Psoas muscle (tissue), 8 donors: ENCODE data around the gene IL1RAPL1. TPM values are rescaled to one million over a fixed set of nuclear protein-coding genes. Genes with fewer than 3 reads are reported as not detected.

ENCODE experiments used
- ATAC-seq, 4 donors: fragments of 200-7000 bp; cut with Tn5 transposase; one replicate each; pipeline ENCODE4 v1.9.1; 2020; ENCODE audit warnings: moderate library complexity in 3 of 4, mild to moderate bottlenecking in 2 of 4
- DNase-seq, 2 donors: peaks; one replicate each; pipeline ENCODE4 v3.0.0-alpha.2; 2020
- H3K27ac ChIP-seq: fragments of 200-600 bp; one replicate; pipeline ENCODE4 v1.8.0; 2022
- H3K27me3 ChIP-seq, 3 donors: fragments of 200-600 bp in 1 of 3; one replicate each; pipeline versions ENCODE4 v1.6.1 to v1.8.0; 2013 to 2022; ENCODE audit warnings: low read length in 2 of 3, mild to moderate bottlenecking in 2 of 3, moderate library complexity in 1 of 3; ENCODE audit not compliant: insufficient read depth in 3 of 3
- H3K36me3 ChIP-seq, 2 donors: fragments of 200-600 bp in 1 of 2; one replicate each; pipeline versions ENCODE4 v1.6.1 to v1.8.0; 2013 to 2022; ENCODE audit warnings: low read depth in 1 of 2, mild to moderate bottlenecking in 1 of 2, moderate library complexity in 1 of 2; ENCODE audit not compliant: insufficient read depth in 1 of 2
- H3K4me1 ChIP-seq: fragments of 200-600 bp; one replicate; pipeline ENCODE4 v1.8.0; 2022
- H3K4me3 ChIP-seq: fragments of 200-600 bp; one replicate; pipeline ENCODE4 v1.8.0; 2022; ENCODE audit warnings: mild to moderate bottlenecking
- H3K9me3 ChIP-seq: fragments of 200-600 bp; one replicate; pipeline ENCODE4 v1.8.0; 2022
- whole genome bisulfite sequencing, 3 donors: extraction: QIAGEN DNeasy Blood & Tissue Kit; methylation state at CpG; one replicate each; pipeline versions ENCODE4 v1.1.6 to v1.1.7; 2013; 5-methylcytosine and 5-hydroxymethylcytosine counted together
- intact Hi-C, 2 donors: fragments of 100-400 bp; cut with DNase I; formaldehyde crosslinking; loops; one replicate each; pipeline versions ENCODE4 v1.11.0 to v1.14.2; 2022
- polyA plus RNA-seq, 3 donors: library from polyadenylated mRNA; stranded (reverse); fragments of 200-250 nt; gene quantifications; one replicate each; pipeline ENCODE4 v1.2.3, GENCODE V29; 2013
- total RNA-seq, 4 donors: library from RNA; stranded (reverse); fragmentation: NEBNext Ultra II Directional in 2 of 4; extraction: Animal tissue kit (Norgen Biotek cat#: 25700) in 2 of 4; gene quantifications; one replicate each; pipeline versions ENCODE4 v1.2.1 to v1.2.4, GENCODE V29; 2021 to 2023
- TF ChIP-seq, protein P1 (sequence below): fragments of 200-600 bp; IDR thresholded peaks from one replicate; pipeline ENCODE4 v1.8.0; 2022; ENCODE audit warnings: antibody characterized with exemption
- donor health status: healthy with polysubstance abuse.
- donor health status: DM: no; HTN: no; CAD: no; lungs with moderate emphysema.
- donor health status: Bipolar disorder and iron deficiency.
- donor health status: healthy.
- donor health status: DM: yes; HTN: yes; CAD: no.
- donor health status: DM: no; HTN: no; CAD: no.
- donor health status: DM: no; HTN: no; CAD: no.
- donor health status: DM: yes; HTN: yes; CAD: no.

Gene IL1RAPL1
- total and polyA plus RNA-seq, 7 donors, result 0.04 to 0.50 (median 0.19) TPM; not detected in 1

DNA sequence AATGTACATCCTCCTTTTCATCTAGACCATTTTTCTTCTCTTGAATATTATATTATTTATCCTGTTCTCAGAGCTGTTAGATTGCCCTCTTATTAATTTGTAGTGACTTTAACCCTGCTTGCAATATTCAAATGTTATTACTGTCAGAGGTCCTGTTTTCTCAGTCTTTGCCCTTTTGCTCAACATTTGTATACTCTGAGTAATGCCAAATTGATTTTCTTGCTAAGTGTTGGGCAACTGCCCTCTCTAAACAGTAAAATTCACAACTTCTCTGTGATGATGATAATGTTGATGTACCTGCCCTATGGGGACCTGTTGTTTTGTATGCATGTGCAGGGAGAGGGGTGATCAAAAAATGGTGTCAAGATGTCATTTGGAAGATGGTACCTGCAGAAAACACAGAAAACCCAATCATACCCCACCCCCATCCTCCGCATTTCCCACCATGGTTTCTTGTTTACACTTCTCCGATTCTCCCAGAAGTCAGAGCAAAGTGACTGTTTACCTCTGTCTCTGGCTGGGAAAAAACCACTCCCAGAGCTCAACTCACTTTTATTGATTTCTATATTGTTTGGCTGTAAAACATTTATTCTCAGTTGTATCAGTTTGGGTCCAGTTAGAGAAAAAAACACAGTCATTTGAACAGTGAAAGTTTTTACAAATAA, 694.0 kb downstream of the IL1RAPL1 start:
- no peak overlapping the region for H3K4me3 ChIP-seq
- H3K36me3 ChIP-seq, result no peaks in the 10 kb centered on the region
- H3K27ac ChIP-seq, result no peak overlapping the region
- H3K27me3 ChIP-seq, result no peaks in the 10 kb centered on the region
- no peaks in the 10 kb centered on the region for H3K4me1 ChIP-seq
- 85 to 100% (median 86%) methylated on average over 2 of the region's 2 CpGs for WGBS, 3 donors
- intact Hi-C loops, result no loop called here
- TF ChIP-seq, protein P1, sequence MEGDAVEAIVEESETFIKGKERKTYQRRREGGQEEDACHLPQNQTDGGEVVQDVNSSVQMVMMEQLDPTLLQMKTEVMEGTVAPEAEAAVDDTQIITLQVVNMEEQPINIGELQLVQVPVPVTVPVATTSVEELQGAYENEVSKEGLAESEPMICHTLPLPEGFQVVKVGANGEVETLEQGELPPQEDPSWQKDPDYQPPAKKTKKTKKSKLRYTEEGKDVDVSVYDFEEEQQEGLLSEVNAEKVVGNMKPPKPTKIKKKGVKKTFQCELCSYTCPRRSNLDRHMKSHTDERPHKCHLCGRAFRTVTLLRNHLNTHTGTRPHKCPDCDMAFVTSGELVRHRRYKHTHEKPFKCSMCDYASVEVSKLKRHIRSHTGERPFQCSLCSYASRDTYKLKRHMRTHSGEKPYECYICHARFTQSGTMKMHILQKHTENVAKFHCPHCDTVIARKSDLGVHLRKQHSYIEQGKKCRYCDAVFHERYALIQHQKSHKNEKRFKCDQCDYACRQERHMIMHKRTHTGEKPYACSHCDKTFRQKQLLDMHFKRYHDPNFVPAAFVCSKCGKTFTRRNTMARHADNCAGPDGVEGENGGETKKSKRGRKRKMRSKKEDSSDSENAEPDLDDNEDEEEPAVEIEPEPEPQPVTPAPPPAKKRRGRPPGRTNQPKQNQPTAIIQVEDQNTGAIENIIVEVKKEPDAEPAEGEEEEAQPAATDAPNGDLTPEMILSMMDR, result no peak
- ATAC-seq, result no peak
- no peaks in the 10 kb centered on the region for H3K9me3 ChIP-seq
- no peak for DNase-seq

DNA sequence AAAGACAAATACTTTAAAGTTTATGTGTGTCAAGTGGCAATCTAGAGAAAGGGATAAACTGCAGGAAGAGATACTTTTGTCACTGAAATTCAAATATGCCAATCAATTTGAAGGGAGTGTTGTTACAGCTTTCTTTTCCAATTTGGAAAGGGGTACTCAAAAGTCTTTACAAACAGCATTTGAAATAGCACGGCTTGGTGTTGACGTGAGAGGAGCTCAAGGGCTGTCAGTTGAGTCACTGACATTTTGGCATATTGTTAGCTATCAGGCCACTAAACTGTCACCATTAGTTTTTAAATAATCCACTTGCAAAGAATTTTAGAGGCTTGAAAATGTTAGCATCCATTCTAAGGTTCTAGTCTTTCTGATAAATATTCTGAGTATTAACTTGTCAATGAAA, 698.4 kb downstream of the IL1RAPL1 start:
- TF ChIP-seq, protein P1, result no peak
- Histone ChIP-seq H3K4me1 (no peaks in the 10 kb centered on the region), H3K36me3 (no peaks in the 10 kb centered on the region), H3K27ac (no peak overlapping the region), H3K4me3 (no peak overlapping the region), H3K9me3 (no peaks in the 10 kb centered on the region), H3K27me3 (no peaks in the 10 kb centered on the region)
- WGBS, 3 donors, result 64 to 89% (median 86%) methylated on average over 2 of the region's 2 CpGs
- intact Hi-C loops, result no loop called here
- no peak for DNase-seq
- ATAC-seq, result no peak

DNA sequence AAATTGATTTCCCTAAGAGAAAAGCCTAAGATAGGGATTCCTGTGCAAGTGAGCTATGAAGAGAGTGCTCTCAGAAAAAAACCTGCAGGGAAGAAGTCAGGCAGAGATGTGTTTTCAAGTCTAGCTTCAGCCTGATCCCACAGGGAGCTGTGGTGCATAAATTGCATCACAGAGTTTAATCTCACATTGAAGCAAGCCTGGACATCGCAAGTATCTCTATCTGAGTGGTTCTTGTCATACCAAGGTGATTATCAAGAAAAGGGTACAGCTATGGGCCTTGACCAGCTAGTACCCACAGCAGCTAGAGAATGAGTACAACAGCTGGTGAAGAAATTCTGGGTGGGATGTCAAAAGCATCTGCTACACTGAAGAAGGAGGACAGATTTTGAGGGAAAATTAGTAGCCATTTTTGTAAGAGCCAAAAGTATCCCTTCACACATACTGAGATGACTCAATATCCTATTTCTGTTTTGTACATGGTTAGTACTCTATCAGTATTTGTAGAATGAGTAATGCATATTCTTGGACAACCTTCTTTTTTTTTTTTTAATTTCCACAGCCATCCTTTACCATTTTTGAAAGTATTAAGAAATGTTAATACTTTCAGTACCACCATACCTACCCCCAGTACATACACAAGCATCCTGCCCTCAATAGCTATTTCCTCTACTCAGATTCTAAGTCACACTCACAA, 708.9 kb downstream of the IL1RAPL1 start:
- H3K4me1 ChIP-seq, result no peaks in the 10 kb centered on the region
- no peaks in the 10 kb centered on the region for H3K36me3 ChIP-seq
- no peaks in the 10 kb centered on the region for H3K27me3 ChIP-seq
- TF ChIP-seq, protein P1, result no peak
- H3K4me3 ChIP-seq, result no peak overlapping the region
- DNase-seq (no peak), ATAC-seq (no peak)
- intact Hi-C loops, result no loop called here
- no peaks in the 10 kb centered on the region for H3K9me3 ChIP-seq
- no peak overlapping the region for H3K27ac ChIP-seq
- WGBS, 3 donors, result 60 to 76% (median 74%) methylated on average over 1 of the region's 1 CpG

DNA sequence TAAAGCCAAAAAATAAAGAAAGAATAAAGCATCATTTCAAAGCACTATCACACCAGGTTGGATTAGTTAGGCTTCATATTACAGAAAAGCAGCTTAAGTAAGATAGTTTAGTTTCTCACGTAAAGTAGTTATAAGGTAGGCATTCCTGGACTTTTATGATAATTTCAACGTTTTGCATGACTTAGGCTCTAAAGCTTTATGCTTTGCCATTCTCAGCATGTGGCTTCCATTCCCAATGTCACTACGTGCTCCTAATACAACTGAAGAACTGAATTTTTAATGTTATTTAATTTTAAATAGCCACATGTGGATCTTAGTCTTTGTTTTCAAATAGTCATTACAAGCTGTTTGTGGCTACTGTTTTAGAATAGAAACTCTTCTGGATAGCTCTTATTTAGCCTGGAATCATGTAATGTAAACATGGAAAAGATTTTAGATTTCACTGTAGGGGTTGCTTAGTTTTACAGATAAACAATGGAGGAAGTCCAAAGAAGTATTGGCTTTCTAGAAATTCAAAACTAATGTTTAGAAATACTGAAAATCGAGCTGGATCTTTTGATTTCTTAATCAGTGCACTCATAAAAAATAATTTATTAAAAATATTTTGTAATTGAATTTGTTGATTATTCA, 710.0 kb downstream of the IL1RAPL1 start:
- intact Hi-C loops, result no loop called here
- no peaks in the 10 kb centered on the region for H3K27me3 ChIP-seq
- 35 to 51% (median 44%) methylated on average over 4 of the region's 4 CpGs for WGBS, 3 donors

More for the DNA sequence above, 710.0 kb downstream of the IL1RAPL1 start:
- Histone ChIP-seq H3K4me1 (no peaks in the 10 kb centered on the region), H3K27ac (no peak overlapping the region), H3K36me3 (no peaks in the 10 kb centered on the region), H3K4me3 (no peak overlapping the region), H3K9me3 (no peaks in the 10 kb centered on the region)
- DNase-seq (no peak), ATAC-seq (no peak)
- TF ChIP-seq, protein P1, result no peak
